HFF-Myc (cell line): ENCODE measurements around the gene GIGYF2.
A peak's percentile ranks its signal among the peaks of the same experiment; 100 is the strongest.

Source experiments
- DNase-seq: peaks from one replicate; pipeline ENCODE4 v3.0.0-alpha.2; 2011; ENCODE audit warnings: low read depth; ENCODE audit errors: extremely low read depth
- H3K4me3 ChIP-seq: replicated peaks from 2 replicates; pipeline ENCODE4 v1.5.1; 2011; ENCODE audit warnings: low read depth, mild to moderate bottlenecking, control low read depth, low read length
- TF ChIP-seq, protein P1 (sequence below): IDR thresholded peaks from 2 replicates; pipeline ENCODE4 v1.5.1; 2012; ENCODE audit warnings: mild to moderate bottlenecking, low read depth, low read length, control low read depth; ENCODE audit errors: missing control alignments

The GIGYF2 gene

DNA sequence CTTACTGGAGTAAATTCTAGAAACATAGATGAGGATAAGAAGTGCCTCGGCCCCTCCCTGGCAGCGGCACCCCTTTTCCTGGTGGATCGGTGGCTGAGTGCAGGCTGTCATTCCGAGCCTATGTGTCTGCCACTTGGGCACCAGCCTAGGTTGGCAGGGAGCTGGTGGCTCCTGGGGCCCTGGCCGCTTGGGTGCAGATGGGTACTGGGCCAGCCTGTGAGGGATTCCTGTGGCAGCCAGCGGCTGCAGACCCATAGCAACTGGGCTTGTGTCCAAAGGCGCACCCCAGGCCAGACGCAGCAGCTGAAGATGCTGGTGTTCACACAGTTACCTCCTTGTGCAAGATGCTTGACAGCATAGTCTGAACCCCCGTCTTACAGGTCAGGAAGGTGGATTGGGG lies 175.7 kb downstream of the GIGYF2 start:
- H3K4me3 ChIP-seq = no peak overlapping the region
- TF ChIP-seq, protein P1, sequence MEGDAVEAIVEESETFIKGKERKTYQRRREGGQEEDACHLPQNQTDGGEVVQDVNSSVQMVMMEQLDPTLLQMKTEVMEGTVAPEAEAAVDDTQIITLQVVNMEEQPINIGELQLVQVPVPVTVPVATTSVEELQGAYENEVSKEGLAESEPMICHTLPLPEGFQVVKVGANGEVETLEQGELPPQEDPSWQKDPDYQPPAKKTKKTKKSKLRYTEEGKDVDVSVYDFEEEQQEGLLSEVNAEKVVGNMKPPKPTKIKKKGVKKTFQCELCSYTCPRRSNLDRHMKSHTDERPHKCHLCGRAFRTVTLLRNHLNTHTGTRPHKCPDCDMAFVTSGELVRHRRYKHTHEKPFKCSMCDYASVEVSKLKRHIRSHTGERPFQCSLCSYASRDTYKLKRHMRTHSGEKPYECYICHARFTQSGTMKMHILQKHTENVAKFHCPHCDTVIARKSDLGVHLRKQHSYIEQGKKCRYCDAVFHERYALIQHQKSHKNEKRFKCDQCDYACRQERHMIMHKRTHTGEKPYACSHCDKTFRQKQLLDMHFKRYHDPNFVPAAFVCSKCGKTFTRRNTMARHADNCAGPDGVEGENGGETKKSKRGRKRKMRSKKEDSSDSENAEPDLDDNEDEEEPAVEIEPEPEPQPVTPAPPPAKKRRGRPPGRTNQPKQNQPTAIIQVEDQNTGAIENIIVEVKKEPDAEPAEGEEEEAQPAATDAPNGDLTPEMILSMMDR = no peak
- DNase-seq = no peak

- no peak for DNase-seq
- H3K4me3 ChIP-seq = no peak overlapping the region
- TF ChIP-seq, protein P1 = no peak
These were observed 176.3 kb downstream of the GIGYF2 start for GRCh38 chr2:232873292-232873908.

DNA sequence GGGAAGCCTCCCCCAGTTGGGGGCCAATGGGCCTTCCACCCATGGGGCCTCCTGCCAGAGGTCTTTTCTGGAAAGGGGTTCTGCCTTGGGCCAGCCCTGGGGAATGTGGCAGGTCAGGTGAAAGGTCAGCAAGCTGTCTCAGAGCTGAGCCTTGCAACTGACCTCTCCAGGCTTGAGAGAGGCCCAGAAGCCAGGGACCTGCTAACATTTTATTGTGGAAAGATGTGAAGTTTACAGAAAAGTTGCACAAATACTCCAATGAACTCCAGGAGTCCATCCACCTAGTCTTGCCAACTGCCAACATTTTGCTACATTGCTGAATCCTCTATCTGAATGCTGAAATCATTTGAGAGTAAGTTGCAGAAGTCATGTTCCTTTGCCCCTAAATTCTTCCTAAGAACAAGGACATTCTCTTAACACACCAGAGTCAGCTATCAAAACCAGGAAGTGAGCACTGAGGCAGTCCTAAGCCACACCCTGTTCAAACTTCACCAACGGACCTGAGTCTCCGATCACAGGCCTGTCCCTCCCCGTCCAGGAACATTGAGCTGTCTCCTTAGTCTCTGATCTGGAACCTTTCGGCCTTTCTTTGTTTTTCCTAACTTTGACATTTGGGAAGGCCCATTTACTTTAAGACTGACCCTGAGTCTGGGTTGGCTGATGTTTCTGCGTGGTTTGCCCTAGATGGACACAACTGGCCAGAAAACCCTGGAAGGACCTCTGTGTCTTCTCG lies 176.9 kb downstream of the GIGYF2 start:
- DNase-seq = no peak

GRCh38 chr2:232874677-232875223 lies 177.6 kb downstream of the GIGYF2 start:
- no peak overlapping the region for H3K4me3 ChIP-seq
- TF ChIP-seq, protein P1 = no peak
- DNase-seq = no peak

More for the DNA sequence above, 176.9 kb downstream of the GIGYF2 start:
- no peak overlapping the region for H3K4me3 ChIP-seq
- TF ChIP-seq, protein P1 = no peak

GRCh38 chr2:232875256-232876121 lies 178.4 kb downstream of the GIGYF2 start:
- TF ChIP-seq, protein P1 = no peak
- H3K4me3 ChIP-seq = no peak overlapping the region
- DNase-seq = no peak

- peak overlapping the region; percentile 28; the same call in 1 of the 2 replicates for H3K4me3 ChIP-seq
- DNase-seq = no peak
- TF ChIP-seq, protein P1 = no peak
These were observed 179.2 kb downstream of the GIGYF2 start for GRCh38 chr2:232876161-232876977.
